Cardiac septum (tissue), 1 donor: Measurements from ENCODE around the gene MYBPH. TPM values are rescaled to one million over a fixed set of nuclear protein-coding genes. Genes with fewer than 3 reads are reported as not detected.

Experiments
- DNase-seq: peaks from one replicate; pipeline ENCODE4 v3.0.0-alpha.2; 2020; ENCODE audit warnings: low spot score
- intact Hi-C: fragments of 100-400 bp; cut with DNase I; formaldehyde crosslinking; loops from one replicate; pipeline ENCODE4 v1.14.0; 2022
- total RNA-seq: library from RNA; stranded (reverse); fragmentation: NEBNext Ultra II Directional; extraction: Animal tissue kit (Norgen Biotek cat#: 25700); gene quantifications from one replicate; pipeline ENCODE4 v1.2.1, GENCODE V29; 2021
- donor health status: DM: no; HTN: no; CAD: no.

MYBPH gene
- total RNA-seq, 1 donor from 2014 or later = not detected

DNA sequence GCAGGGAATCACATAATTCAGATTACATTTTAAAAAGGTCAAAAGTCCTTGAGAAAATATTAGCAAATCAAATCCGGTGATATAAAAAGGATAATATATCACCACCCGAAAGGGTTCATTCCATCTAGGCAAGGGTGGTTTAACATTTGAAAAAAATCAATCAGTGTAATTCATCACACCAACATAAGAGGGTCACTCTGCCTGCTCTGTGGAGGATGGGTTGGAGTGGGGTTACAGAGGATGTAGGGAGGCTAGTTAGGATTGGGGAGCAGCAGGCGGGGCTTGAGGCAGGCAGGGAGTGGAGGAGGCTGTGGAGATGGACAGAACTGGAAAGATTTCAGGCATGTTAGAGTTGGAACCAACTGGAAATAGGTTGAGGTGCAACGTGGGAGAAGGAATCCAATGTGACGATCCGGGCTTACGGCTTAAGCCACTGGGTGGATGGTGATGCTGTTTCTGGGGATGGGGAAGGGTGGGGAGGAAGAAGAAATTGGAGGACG, 35.6 kb downstream of the MYBPH start:
- no peak for DNase-seq
- intact Hi-C loops = no loop called here

DNA sequence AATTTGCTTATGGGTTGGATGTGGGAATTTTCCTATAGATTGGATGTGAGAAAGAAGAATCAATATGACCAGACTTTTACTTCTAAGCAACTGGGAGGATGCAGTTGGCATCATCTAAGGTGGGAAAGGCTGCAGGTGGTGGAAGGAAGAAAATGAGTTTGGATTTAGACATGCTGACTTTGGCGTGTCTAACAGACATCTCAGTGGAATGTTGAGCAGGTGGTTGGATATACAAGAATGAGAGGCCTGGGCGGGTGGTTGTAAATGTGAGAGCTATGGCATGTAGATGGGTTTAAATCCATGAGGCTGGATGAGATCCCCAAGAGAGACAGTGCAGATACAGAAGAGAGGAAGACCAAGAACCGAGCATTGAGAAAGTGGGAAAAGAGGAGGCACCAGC, 37.6 kb downstream of the MYBPH start:
- intact Hi-C loops = no loop called here
- DNase-seq = no peak

DNA sequence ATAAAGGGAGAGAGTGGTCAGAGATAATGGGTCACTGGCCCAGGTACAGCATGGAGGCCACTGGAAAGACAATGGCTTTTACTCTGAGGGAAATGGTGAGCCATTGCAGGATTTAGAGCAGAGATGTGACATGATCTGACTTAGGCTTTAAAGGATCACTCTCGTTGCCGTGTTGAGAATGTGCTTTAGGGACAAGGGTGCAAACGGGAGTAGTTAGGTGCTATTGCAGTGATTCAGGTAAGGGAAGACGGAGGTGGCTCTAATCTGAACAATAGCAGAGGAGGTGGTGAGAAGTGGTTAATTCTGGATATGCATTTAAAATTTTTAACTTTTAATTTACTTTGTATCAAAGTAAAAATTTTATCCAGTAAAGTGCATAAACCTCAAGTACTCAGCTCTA, 38.3 kb downstream of the MYBPH start:
- DNase-seq = no peak
- intact Hi-C loops = no loop called here

DNA sequence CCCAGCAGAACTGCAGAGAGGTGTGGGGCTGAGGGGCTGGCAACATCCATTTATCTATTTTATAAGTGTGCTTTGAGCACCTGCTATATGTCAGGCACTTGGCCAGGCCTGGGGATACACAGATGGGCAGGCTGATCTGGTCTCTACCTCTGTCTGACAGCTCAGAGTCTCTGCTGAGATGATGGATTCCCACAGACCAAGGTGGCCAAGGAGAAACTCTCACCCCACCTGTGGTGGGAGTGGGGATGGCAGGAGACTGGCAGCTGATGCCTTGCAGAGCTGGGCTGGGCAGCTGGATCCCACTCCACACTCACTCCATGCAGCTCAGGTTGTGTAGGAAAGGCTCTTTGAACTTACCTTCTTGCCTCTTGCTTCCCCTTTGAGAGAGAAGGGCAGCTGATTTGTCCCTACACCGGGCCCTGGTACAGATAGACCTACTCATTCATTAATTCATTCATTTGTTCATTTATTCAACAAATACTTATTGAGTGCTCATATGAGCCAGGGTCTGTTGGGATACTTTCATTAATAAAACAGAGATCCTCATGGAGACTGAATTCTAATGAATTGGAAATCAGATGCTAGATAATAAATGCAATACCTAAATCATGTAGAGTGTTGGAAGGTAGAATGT, 39.1 kb downstream of the MYBPH start:
- no peak for DNase-seq
- intact Hi-C loops = no loop called here

DNA sequence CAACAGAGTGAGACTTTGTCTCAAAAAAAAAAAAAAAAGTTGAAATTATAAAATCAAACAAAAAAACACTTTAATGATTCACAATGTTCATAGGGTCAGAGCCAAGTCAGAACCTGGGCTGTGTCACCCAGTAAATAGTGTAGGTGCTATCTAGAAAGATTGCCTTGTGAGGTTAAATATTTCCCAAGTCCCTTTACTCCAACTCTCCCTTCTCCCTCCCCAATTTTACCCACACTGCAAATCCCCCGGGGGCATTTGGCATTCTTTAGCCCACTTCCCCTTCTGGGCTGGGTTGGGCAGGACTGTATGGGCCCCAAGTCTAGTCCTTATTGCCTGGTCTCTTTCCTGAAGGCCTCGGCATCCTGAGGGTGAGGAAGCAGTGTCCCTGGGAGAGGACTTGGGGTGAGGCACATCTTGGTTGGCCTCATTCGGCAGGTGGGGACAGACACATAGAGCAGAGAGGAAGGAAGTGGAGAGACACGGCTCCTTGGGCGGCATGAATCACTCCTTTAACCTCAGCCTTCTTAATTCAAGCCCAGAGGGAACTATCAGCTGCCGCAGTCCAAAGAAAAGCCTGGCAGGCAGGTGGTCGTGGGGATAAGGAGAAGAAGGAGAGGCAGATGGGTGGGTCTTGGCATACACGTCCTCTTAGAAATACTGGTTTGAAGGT, 39.9 kb downstream of the MYBPH start:
- intact Hi-C loops = no loop called here
- DNase-seq = peak; percentile 74

DNA sequence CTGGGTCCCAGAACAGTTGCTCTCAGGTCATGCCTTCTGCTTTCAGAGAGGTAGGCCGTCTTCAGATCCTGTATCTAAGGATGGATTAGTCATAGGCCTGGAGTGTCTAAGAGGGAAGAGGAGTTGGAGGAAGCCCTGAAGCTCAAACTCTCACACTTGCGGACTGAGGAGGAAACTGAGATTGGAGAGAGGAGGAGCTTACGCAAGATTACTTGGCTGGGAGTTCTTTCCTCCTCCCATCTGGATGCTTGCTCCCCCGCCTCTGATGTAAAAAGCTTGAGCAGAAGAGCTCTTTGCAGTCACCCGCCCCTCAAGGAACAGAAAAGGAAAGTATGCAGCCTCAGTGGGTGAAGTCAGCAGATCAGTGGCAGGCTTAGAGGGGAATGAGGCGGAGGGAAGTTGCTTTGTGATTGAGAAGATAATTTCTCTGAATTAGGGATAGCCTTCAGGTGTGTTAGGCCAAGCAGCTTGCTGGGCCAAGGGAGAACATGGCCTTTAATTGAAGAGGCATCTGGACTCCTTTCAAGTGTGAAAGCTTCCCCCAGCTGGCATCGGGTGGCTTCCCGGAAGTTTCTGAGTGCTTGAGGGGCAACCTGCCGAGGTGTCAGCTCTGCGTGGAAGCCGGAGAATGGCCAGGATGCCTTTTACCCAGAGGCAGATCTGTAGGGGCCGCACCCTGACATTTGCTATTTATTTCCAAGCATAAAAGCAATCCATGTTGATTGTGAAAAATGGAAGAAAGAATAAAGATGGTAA, 41.5 kb downstream of the MYBPH start:
- DNase-seq = peak; percentile 19
- intact Hi-C loops = no loop called here

DNA sequence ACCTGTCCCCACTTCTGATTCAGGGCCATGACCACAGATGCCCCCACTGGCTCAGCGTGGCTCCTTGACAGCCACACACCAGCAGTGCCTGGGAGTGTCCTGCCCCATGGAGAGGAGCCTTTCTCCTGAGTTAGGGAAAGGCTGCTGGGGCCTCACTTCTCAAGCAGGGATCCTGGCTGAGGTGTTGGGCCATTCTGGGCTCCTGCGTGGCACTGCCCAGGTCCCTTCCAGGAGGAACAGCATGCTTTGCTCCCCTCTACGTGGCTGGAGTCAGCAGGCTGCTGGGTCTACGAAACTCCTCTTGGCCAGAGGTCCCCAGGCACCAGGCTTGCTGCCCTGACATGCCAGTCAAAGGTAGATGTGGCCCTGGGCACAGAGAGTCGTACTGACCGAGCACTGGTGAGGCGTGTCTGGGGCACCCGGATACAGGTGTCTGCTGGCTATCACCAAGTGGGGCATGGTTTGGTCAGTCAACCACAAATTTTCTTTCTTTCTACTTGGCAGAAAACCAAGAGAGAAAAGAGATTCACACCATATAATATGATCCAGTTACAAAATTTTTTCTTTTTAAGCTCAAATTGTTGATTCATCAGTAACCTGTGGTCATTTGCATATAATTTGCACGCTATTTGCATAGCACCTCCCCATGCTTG, 44.0 kb downstream of the MYBPH start:
- intact Hi-C loops = no loop called here
- peak; percentile 68 for DNase-seq

DNA sequence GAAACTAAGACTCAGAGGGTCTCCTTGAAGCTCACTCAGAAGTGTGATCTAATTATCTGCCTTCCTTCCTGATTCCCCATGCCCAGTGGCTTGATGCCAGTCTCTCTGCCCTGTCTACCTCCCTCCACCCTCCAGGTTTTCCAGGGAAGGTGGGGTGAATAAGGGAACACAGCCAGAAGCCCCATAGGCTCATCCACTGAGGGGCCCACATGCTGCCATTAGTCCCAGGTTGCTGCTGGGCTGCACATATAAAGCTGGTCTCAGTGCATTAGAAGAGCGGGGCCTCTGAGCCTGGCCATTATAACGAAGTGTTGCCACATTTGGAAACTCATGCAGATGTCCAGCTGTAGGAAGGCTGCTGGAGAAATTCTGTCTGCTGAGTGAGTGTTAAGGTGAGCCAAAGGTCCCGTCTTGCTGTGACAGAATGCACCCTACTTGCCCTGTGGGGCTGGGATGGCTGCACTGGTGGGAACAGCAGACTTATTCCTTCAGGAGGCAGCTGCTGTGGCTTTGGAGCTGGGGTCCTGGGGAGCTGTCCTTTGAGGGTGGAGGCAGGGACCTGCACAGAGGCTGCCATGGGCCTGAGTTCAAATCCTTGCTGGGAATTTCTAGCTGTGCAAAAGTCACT, 45.2 kb downstream of the MYBPH start:
- DNase-seq = peak; percentile 56

DNA sequence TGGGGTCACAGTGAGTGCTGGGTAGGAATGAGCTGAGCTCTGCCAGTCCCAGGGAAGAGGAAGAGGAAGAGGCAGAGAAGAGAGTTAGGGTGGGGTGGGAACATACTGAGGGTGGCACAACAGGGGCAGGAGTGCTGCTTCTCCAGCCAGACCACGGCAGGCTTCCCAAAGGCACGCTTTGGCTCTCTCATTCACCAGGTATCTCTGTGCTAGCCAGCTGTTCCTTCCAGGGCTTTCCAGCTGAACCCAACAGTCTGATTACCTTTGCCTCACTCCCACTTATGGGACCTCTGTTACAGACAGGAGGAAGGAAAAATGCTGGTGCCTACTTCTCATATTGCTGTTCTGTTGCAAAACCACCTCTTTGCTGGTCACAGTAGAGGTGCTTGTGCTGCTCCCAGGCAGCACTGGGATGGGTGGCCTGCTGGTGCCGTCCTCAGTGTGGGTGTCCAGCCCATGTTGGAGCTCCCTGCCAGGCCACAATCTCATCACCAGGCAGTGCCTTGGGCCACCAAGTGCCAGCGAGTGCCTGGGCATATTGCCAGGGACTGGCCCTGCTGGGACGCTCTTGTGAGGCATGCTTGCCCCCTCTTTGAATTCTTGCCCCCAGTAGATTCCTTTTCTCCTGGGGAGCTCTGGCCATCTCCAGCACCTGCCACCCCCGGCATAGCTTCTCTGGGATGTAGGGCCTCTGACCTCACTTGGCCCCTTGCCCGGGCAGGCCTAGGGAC, 46.0 kb downstream of the MYBPH start:
- intact Hi-C loops = loop anchor here (2.0 to 5.0 kb wide), 2 partner anchors 61 to 198 kb away; no protein-coding TSS in a partner anchor
- peak; percentile 89 for DNase-seq

More for the DNA sequence above, 45.2 kb downstream of the MYBPH start:
- intact Hi-C loops = no loop called here

DNA sequence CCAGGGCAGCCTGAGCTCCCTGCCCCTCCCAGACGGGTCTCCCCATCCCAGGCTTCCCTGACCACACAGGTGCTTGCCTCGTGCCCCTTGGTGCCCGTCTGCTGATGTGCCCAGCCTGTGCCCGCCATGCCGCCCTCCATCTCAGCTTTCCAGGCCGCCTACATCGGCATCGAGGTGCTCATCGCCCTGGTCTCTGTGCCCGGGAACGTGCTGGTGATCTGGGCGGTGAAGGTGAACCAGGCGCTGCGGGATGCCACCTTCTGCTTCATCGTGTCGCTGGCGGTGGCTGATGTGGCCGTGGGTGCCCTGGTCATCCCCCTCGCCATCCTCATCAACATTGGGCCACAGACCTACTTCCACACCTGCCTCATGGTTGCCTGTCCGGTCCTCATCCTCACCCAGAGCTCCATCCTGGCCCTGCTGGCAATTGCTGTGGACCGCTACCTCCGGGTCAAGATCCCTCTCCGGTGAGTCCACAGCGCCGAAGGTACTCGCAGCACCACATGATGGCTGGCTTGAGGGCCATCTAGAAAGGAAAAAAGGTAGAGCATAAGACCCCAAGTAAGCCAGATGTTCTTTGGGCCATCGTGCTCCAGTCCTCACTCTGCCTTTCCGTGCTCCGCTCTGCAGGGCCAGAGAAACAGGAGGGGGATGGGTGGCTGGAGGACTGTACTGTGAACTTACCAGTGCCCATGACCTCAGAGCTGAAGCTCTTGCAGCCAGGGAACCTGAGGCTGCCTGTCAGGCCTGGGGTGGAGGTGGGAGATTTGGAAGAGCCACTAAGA, 46.7 kb downstream of the MYBPH start:
- peak; percentile 67 for DNase-seq
- intact Hi-C loops = loop anchor here (1.0 to 5.0 kb wide), 3 partner anchors 60 to 198 kb away; no protein-coding TSS in a partner anchor

DNA sequence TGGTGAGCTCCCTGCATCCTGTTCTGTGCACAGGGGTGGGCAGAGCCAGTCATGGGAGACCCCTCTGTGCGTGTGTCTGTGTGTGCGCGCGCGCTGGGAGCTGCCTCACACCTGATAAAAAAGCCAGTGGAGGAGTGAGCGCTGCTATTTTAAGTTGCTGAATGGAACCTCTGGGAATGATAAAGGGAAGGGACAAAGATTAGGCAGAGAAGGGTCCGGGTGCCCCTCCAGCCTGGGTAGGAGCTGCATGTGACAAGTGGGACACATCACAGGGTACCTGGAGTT, 47.3 kb downstream of the MYBPH start:
- intact Hi-C loops = loop anchor here (1.0 to 5.0 kb wide), 3 partner anchors 60 to 199 kb away; no protein-coding TSS in a partner anchor
- DNase-seq = no peak

DNA sequence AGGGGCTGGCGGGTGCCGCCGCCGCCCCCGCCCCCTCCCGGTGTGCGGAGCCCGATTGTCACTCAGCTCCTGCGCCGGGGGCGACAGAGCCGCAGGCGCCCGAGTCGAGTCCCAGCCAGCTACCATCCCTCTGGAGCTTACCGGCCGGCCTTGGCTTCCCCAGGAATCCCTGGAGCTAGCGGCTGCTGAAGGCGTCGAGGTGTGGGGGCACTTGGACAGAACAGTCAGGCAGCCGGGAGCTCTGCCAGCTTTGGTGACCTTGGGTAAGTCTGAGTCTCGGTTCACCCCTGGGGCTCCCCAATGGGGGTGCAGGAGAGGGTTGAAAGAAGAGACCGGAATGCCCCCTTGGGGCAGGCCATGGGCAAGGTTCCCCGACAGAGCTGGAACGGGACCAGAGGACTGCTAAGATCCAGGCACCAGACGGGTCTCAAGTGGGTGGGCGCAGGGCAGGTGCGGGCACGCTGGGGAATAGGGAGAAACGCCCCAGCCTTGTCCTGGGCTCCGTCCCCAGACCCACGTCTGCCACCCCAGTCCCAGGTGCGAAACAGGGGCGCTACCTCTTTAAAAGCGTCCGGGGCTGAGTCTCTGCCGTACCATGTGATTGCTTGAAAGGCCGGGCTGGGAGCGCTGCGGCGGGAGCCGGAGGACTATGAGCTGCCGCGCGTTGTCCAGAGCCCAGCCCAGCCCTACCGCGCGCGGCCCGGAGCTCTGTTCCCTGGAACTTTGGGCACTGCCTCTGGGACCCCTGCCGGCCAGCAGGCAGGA, 47.8 kb downstream of the MYBPH start, which contains the start of gene ADORA1:
ADORA1 (plus strand) TSS at position 61 of the 765 bp plus-strand sequence. CDS start 1,116 bp downstream, outside the sequence.
- DNase-seq = peak; percentile 82
- intact Hi-C loops = loop anchor here (1.0 to 5.0 kb wide), 3 partner anchors 59 to 199 kb away; no protein-coding TSS in a partner anchor

DNA sequence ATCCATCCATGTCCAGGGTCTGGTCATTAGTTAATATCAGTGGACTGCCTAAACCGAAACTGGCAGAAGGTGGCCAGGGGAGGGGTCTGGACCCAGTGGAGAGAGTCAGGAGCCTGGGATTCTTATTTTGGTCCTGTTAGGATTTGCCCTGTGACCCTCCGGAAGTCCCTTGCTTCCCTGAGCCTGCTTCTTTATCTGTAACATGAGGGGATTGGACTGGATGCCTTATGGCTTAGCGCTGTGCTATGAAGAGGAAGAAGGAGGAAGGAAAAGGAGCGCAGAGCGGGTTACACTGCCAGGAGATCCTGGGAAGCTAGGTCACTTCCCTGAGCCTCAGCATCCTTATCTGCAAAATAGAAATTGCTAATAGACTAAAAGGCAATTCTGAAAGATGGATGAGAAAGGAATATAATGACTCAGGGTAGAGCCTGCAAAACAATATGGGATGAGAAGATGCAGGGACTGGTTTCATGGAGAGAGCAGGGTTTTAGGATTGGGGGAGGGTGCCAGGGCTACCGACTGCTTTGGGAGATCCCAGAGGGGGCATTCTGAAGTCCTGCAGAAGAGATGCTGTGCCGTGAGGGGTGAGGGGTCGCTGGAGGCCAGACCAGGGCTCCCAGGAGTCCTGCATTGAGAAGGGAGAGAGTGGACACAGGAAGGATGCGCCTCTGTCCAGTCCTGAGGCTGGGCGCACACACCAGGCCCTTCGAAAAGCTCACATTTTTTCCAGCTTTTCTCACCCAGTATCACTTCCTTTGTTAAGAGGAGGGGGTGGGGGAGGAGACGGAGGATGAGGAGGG, 48.6 kb downstream of the MYBPH start:
- intact Hi-C loops = loop anchor here (5.0 kb wide), 1 partner anchor 200 kb away; no protein-coding TSS in a partner anchor
- peak; percentile 50 for DNase-seq

DNA sequence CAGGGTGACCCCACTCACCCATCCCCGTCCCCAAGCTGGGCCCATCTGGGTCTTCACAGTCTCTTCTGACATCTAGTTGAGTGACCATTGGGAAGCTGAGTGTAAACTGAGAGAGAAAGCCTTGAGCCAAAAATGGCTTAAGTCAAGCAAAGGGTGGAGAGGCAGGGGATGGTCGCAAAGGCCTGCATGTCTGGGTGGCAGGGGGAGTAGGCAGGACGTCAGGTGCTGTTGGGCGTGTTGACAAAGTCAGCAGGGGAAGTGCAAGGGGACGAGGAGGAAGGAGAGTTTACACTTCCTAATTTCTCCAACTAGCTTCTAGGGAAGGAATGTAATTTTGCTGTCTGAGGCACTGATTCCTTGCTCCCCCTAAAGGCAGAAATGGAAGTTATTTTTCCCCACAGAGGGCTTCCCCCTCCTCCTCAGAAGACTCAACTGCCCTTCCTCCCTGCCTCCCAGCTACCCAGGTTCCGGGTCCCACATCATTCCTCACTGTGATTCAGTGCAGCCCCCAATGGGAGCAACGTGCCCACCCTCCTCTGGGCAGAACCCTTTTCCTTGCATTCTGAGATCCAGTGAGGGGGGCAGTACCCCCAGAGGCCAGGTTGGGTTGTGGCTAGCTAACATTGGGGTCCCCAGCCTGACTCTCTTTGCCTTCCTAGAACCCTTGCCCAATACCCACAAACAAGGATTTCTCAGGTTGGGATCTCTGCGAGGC, 49.3 kb downstream of the MYBPH start:
- intact Hi-C loops = loop anchor here (5.0 kb wide), 1 partner anchor 201 kb away; no protein-coding TSS in a partner anchor
- peak; percentile 57 for DNase-seq

DNA sequence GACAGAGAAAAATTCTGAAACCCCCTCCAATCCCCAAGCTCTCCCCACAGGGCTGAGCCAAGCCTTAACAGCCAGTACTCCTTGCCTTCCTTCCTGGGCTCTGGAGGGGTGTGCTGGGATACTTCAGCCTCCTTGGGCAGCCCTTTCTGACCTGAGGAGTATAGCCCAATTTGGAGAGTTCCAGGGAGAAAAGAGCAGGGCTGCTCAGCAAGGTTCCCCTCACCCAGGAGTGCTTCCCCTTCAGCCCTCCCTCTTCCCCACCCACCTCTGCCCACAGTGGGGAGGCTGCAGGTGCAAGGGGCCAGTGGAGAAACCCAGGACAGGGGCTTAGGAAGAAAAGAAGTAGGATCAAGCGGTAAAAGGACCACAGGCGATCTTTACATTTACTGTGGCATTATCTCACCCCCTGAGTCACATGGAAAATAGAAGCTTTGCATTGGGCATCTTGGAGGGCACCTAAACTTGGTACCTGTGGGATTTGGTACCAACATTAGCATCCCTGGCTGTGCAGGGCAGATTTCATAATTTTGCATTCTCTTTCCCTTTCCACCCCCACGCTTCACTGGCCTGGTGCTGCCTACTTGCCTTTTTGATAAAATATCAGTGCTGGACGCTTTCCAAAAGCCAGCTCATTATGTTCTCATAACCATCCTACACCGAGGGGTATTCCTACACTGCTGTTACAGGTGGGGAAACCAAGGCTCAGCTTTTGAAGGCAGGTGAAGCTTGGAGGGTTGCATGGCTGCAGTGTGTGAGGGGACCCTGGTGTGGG, 50.9 kb downstream of the MYBPH start:
- intact Hi-C loops = loop anchor here (5.0 kb wide), 1 partner anchor 203 kb away; no protein-coding TSS in a partner anchor
- DNase-seq = peak; percentile 39
